NCI-H774 (cell line): Measurements from ENCODE around the gene CLK4.

Source experiments
- DNase-seq: peaks from one replicate; lab custom pipeline; 2025; lab: John Stamatoyannopoulos, UW

The CLK4 gene

GRCh38 chr5:178626484-178627258 is at the start of gene CLK4:
Gene CLK4, minus strand, starts transcription at chr5:178627050. Its CDS starts 3,634 bp downstream, at chr5:178623416.
- peak; percentile 90 for DNase-seq

- no peak for DNase-seq
Observed at GRCh38 chr5:178675922-178676321, 49.1 kb upstream of the CLK4 start.

- DNase-seq = no peak
Observed at GRCh38 chr5:178674334-178674733, 47.5 kb upstream of the CLK4 start.

- DNase-seq = no peak
Observed at GRCh38 chr5:178673801-178674295, 47.0 kb upstream of the CLK4 start.

GRCh38 chr5:178672630-178673029 is 45.8 kb upstream of the CLK4 start:
- no peak for DNase-seq

- DNase-seq = no peak
Observed at GRCh38 chr5:178671602-178672144, 44.8 kb upstream of the CLK4 start.

GRCh38 chr5:178670351-178670885 is 43.6 kb upstream of the CLK4 start:
- no peak for DNase-seq

GRCh38 chr5:178668579-178668978 is 41.7 kb upstream of the CLK4 start:
- DNase-seq = no peak

GRCh38 chr5:178667688-178668087 is 40.8 kb upstream of the CLK4 start:
- DNase-seq = no peak

GRCh38 chr5:178667101-178667500 is 40.3 kb upstream of the CLK4 start:
- DNase-seq = no peak

- DNase-seq = no peak
Observed at GRCh38 chr5:178664141-178664540, 37.3 kb upstream of the CLK4 start.

- DNase-seq = no peak
Observed at GRCh38 chr5:178662541-178662860, 35.7 kb upstream of the CLK4 start.

- no peak for DNase-seq
Observed at GRCh38 chr5:178661836-178662540, 35.1 kb upstream of the CLK4 start.

GRCh38 chr5:178651046-178651810 is 24.4 kb upstream of the CLK4 start:
- DNase-seq = no peak

- DNase-seq = no peak
Observed at GRCh38 chr5:178650214-178650613, 23.4 kb upstream of the CLK4 start.

GRCh38 chr5:178649580-178649979 is 22.7 kb upstream of the CLK4 start:
- no peak for DNase-seq

GRCh38 chr5:178644826-178645545 is 18.1 kb upstream of the CLK4 start:
- no peak for DNase-seq

- no peak for DNase-seq
Observed at GRCh38 chr5:178642351-178642909, 15.6 kb upstream of the CLK4 start.

GRCh38 chr5:178641711-178642110 is 14.9 kb upstream of the CLK4 start:
- DNase-seq = no peak

GRCh38 chr5:178640331-178641045 is 13.6 kb upstream of the CLK4 start:
- DNase-seq = no peak
